ENCODE measurements around the gene BCL2L2.

Gene BCL2L2

DNA sequence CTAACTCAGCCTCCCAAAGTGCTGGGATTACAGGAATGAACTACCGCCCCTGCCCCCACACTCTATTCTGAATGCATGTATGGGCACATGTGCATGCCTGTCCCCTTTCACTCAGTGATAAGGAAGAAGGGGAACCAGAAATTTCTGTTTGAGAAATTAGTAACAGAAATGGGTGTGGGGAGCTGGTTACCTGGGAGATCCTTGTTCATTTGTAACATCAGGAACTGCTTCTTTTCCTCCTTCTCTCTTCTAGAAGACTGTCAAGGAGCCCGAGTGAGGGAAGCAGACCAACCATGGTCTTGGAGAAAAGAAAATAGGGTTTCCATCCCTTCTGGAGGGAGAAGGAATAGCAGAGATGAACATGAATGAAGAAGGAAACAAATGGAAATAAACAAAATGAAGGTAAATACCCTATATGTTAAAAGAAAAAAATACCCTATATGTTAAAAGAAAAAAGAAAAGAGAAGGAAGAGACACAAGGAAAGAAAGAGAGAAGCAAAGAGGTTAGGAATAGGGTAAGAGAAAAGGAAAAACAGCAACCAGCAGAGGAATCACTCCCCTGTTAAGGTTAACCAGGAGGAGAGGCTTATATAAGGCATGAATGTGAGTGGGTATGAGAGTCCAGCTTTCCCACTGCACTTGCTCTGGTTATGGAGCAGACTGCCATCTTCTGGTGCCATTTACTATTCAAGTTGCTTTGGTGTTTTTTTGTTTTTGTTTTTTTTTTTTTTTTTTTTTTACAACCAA is 7.2 kb upstream of the BCL2L2 start:
- no peak for DNase-seq (ENCODE audit: insufficient read length, low spot score)
- no peak for FAIRE-seq
- TF ChIP-seq POU2F2 (IDR thresholded peaks at IDR 0.05; ENCODE audit: low read depth, low read length) (no peak), POLR2AphosphoS5 (IDR thresholded peaks at IDR 0.05; ENCODE audit: low read depth, low read length) (no peak), PAX5 (IDR thresholded peaks at IDR 0.05; ENCODE audit: insufficient read depth, low read length, severe bottlenecking) (no peak), TAF1 (IDR thresholded peaks at IDR 0.05; ENCODE audit: low read depth, low read length) (no peak), SPI1 (IDR thresholded peaks at IDR 0.05; ENCODE audit: low read depth, low read length) (no peak), POLR2A (IDR thresholded peaks at IDR 0.05; ENCODE audit: low read depth, low read length) (no peak)

DNA sequence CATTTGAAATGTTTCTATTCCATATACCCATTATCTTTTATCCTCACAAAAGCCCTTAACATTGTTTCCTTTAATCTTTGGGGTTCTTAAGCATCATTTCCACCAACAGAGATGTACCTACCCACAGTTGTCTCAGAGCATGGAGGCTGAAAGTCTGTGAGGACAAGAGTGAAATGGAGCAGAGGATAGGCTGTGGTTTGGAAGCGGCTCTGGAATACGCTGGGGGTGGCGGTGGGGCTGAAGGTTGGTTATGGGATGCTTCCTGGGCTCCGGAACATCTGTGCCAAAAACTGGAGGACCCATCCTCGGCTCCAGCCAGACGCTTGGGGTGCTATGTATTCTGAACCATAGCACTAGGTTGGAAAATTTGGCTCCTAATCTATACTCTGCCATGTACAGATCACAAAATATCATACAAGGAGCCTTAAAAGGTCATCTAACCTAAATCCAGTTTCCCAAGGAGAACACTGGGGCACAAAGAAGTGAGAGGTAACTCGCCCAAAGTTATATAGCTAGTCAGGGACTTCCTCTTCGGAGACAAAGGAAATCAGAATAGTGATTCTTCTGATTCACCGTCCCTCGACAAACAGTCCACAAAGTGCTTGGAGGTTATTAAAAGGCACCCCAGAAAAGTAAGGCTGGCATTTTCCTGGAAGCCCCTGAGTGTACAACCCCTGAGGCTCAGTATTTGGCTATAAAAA is 6.5 kb upstream of the BCL2L2 start:
- DNase-seq (ENCODE audit: insufficient read length, low spot score): no peak
- FAIRE-seq: no peak

DNA sequence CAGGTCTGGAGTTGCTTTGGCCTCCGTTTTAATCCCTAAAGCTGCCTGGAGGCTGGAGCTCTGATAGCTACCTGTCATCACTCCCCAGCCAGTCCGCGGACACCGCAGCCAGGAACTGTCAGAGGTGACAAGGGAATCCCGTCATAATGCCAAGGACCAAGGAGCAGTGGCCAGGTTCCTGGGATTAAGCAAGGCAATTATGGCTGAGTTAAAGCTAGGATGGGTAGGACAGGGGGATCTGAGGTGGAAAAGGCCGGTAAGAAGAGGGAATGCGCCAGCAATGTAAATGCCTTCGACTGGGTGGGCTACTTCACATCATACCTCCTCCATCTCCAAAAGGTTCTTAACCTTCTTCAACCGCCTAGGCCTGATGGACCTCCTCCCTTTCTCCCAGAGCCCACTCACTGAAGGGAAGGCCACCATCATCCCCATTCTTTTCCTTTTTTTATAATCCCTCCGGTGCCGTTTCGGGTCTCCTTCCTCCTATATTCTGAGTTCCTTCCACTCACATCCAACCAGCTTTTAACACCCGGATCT is 5.9 kb upstream of the BCL2L2 start:
- no peak for DNase-seq (ENCODE audit: insufficient read length, low spot score)
- TF ChIP-seq SPI1 (IDR thresholded peaks at IDR 0.05; ENCODE audit: low read depth, low read length) (no peak), POLR2A (IDR thresholded peaks at IDR 0.05; ENCODE audit: low read depth, low read length) (peak; percentile 44; the same call in 1 of the 2 replicates), POLR2AphosphoS5 (IDR thresholded peaks at IDR 0.05; ENCODE audit: low read depth, low read length) (0 out of 2 replicates have a peak, but pooled peaks have one; percentile 30)
- FAIRE-seq: no peak

More for the DNA sequence above, 6.5 kb upstream of the BCL2L2 start:
- no peak for TF ChIP-seq POLR2AphosphoS5 (IDR thresholded peaks at IDR 0.05; ENCODE audit: low read depth, low read length)
- no peak for TF ChIP-seq POLR2A (IDR thresholded peaks at IDR 0.05; ENCODE audit: low read depth, low read length)
- peak; percentile 53 for TF ChIP-seq SPI1 (IDR thresholded peaks at IDR 0.05; ENCODE audit: low read depth, low read length)

GRCh38 chr14:23301288-23301968 is 5.2 kb upstream of the BCL2L2 start:
- DNase-seq (ENCODE audit: insufficient read length, low spot score): peak; percentile 96
- FAIRE-seq: peak; percentile 97
- TF ChIP-seq POLR2A (IDR thresholded peaks at IDR 0.05; ENCODE audit: low read depth, low read length): no peak
- no peak for TF ChIP-seq POLR2AphosphoS5 (IDR thresholded peaks at IDR 0.05; ENCODE audit: low read depth, low read length)
- no peak for TF ChIP-seq SPI1 (IDR thresholded peaks at IDR 0.05; ENCODE audit: low read depth, low read length)
- peak; percentile 59 for TF ChIP-seq PAX5 (IDR thresholded peaks at IDR 0.05; ENCODE audit: insufficient read depth, low read length, severe bottlenecking)
- peak; percentile 61; the same call in 1 of the 2 replicates for TF ChIP-seq TAF1 (IDR thresholded peaks at IDR 0.05; ENCODE audit: low read depth, low read length)

DNA sequence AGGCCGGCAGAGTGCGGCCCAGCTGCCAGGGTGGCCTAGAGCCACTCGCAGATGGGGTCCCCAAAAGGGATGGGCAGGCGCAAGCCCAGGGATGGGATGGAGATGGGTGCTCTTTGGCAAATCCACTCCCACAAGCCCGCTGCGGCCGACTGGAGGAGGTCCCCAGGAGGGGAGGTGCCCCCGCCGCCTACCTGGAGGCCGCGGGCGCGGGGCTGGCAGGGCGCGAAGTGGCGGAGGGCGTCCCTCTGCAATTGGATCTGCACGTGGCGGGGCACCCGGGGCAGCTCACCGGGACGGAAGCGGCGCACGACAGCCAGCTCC is 4.7 kb upstream of the BCL2L2 start:
- FAIRE-seq (no peak), DNase-seq (ENCODE audit: insufficient read length, low spot score) (no peak)
- TF ChIP-seq TAF1 (IDR thresholded peaks at IDR 0.05; ENCODE audit: low read depth, low read length) (peak; percentile 44; the same call in 1 of the 2 replicates), POLR2A (IDR thresholded peaks at IDR 0.05; ENCODE audit: low read depth, low read length) (peak; percentile 82), SPI1 (IDR thresholded peaks at IDR 0.05; ENCODE audit: low read depth, low read length) (no peak)

GRCh38 chr14:23302290-23303225 is 4.1 kb upstream of the BCL2L2 start, which contains the start of gene PPP1R3E:
Gene PPP1R3E (minus strand): TSS chr14:23302859. CDS start chr14:23302576, 283 bp downstream.
- TF ChIP-seq PAX5 (IDR thresholded peaks at IDR 0.05; ENCODE audit: insufficient read depth, low read length, severe bottlenecking): no peak
- peak; percentile 79 for TF ChIP-seq POLR2A (IDR thresholded peaks at IDR 0.05; ENCODE audit: low read depth, low read length)
- peak; percentile 64; the same call in 1 of the 2 replicates for TF ChIP-seq TAF1 (IDR thresholded peaks at IDR 0.05; ENCODE audit: low read depth, low read length)
- no peak for TF ChIP-seq SPI1 (IDR thresholded peaks at IDR 0.05; ENCODE audit: low read depth, low read length)
- peak; percentile 51; the same call in 1 of the 2 replicates for TF ChIP-seq POU2F2 (IDR thresholded peaks at IDR 0.05; ENCODE audit: low read depth, low read length)
- peak; percentile 83 for TF ChIP-seq POLR2AphosphoS5 (IDR thresholded peaks at IDR 0.05; ENCODE audit: low read depth, low read length)
- DNase-seq (ENCODE audit: insufficient read length, low spot score) (peak; percentile 64), FAIRE-seq (peak; percentile 72)

- FAIRE-seq: no peak
- TF ChIP-seq POU2F2 (IDR thresholded peaks at IDR 0.05; ENCODE audit: low read depth, low read length): no peak
- TF ChIP-seq POLR2AphosphoS5 (IDR thresholded peaks at IDR 0.05; ENCODE audit: low read depth, low read length): no peak
- TF ChIP-seq POLR2A (IDR thresholded peaks at IDR 0.05; ENCODE audit: low read depth, low read length): no peak
- no peak for TF ChIP-seq PAX5 (IDR thresholded peaks at IDR 0.05; ENCODE audit: insufficient read depth, low read length, severe bottlenecking)
- TF ChIP-seq SPI1 (IDR thresholded peaks at IDR 0.05; ENCODE audit: low read depth, low read length): no peak
- no peak for TF ChIP-seq TAF1 (IDR thresholded peaks at IDR 0.05; ENCODE audit: low read depth, low read length)
- DNase-seq (ENCODE audit: insufficient read length, low spot score): no peak
These were observed 505 bp downstream of the BCL2L2 start for GRCh38 chr14:23307146-23307530.

DNA sequence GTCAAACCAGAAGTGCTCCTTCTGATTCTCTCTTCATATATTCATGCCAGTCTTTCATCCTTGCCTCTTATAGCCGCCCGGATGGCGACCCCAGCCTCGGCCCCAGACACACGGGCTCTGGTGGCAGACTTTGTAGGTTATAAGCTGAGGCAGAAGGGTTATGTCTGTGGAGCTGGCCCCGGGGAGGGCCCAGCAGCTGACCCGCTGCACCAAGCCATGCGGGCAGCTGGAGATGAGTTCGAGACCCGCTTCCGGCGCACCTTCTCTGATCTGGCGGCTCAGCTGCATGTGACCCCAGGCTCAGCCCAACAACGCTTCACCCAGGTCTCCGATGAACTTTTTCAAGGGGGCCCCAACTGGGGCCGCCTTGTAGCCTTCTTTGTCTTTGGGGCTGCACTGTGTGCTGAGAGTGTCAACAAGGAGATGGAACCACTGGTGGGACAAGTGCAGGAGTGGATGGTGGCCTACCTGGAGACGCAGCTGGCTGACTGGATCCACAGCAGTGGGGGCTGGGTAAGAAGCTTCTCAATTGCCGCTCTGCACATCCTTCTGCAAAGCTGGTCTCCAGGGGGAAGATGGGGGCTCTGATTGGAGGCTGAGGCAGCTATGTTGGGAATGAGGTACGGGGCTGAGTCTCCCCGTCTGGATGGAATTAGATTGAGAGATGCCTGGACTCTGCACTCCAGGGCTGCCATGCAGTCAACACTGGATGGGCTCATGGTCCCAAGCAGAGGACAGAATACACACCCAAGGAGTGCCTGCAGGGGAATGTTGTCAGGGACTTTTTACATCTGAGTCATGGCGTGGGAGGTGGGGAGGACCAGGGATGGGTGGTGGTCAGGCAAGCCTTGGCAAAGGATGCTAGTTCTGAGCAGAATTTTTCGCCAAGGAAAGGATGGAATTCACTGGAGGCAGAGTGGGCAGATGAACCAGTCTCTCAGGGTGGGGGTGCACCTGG is 1.3 kb downstream of the BCL2L2 start:
- no peak for TF ChIP-seq SPI1 (IDR thresholded peaks at IDR 0.05; ENCODE audit: low read depth, low read length)
- no peak for TF ChIP-seq POLR2AphosphoS5 (IDR thresholded peaks at IDR 0.05; ENCODE audit: low read depth, low read length)
- no peak for TF ChIP-seq POLR2A (IDR thresholded peaks at IDR 0.05; ENCODE audit: low read depth, low read length)
- TF ChIP-seq POU2F2 (IDR thresholded peaks at IDR 0.05; ENCODE audit: low read depth, low read length): no peak
- no peak for TF ChIP-seq PAX5 (IDR thresholded peaks at IDR 0.05; ENCODE audit: insufficient read depth, low read length, severe bottlenecking)
- no peak for TF ChIP-seq TAF1 (IDR thresholded peaks at IDR 0.05; ENCODE audit: low read depth, low read length)
- DNase-seq (ENCODE audit: insufficient read length, low spot score) (no peak), FAIRE-seq (no peak)

Data from GM12891 (cell line).